NCI-H2081 (cell line): ENCODE data around the gene POLR1A.
A peak's percentile ranks its signal among the peaks of the same experiment; 100 is the strongest.

Source experiments
- DNase-seq, 2 experiments: peaks; one replicate each; lab custom pipeline; 2025; lab: John Stamatoyannopoulos, UW

POLR1A gene

DNA sequence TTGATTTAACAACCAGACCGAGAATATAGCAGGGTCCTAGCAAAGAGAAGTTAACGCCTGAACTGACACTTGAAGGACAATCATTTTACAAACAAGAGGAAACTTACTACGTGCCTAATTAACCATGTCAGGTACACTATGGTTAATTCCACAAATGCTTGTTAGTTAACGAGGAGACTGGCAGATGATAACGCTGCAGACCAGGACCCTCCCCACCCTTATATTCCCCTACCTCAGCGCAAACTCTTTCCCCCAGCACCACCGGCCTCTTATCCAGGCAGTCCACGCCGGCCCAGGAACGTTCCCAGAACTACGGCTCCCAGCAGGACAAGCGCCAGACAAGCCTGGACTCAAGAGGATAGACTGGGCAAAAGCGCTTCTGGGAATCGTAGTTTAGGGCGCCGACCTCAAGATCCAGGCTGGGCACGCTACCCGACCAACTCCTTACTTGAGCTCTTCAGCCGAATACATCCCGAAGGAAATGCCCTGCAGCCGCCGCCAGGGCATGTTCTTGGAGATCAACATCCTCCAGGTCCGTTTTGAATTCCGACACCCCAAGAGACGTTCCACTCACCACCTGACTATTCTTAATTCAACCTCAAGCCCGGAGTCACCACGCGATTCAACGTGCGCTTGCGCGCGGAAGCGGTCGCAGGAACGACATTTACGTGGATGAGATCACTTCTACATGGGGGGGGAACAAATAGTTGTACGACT lies at the start of gene POLR1A:
Gene POLR1A, minus strand, starts transcription at position 635 of the 717 bp plus-strand sequence. Its CDS starts 110 bp downstream, at position 525.
- DNase-seq: peak; percentile 83 to 91

DNA sequence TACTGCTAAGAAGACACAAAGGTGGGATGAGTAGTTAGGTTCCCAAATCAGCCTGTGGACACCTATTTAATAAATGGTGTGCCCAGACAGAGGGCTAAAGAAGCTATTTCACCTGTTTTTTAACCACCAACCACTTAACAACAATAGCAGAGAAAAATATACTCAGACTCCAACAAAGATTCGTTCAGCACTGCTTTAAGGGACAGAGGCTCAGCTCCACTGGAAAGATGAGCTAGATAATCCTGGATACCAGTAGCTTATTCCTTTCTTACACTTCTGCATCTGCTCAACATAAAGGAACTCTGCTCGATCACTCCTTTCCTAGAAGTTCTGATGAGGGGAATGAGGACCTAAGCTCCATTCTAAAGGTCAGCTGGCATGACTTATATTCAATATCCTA lies 44.8 kb upstream of the POLR1A start:
- DNase-seq: no peak

DNA sequence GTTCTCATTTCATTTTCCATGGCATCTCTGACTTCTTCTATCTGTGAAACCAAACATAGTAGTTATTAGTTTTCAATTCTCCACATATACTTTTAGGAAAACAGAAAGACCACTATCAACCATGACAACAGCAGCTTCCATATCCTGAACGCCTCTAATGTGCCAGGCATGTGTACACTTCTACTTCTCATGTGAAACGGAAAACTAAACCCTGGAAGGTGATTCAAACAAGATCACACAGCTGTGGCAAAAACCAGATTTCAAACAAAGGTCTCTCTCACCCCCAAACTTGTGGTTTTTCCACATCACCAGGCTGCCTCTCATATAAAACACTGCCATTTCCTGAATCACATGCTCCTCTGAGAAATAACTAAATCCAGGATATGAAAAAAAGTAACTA lies 42.1 kb upstream of the POLR1A start:
- no peak for DNase-seq

DNA sequence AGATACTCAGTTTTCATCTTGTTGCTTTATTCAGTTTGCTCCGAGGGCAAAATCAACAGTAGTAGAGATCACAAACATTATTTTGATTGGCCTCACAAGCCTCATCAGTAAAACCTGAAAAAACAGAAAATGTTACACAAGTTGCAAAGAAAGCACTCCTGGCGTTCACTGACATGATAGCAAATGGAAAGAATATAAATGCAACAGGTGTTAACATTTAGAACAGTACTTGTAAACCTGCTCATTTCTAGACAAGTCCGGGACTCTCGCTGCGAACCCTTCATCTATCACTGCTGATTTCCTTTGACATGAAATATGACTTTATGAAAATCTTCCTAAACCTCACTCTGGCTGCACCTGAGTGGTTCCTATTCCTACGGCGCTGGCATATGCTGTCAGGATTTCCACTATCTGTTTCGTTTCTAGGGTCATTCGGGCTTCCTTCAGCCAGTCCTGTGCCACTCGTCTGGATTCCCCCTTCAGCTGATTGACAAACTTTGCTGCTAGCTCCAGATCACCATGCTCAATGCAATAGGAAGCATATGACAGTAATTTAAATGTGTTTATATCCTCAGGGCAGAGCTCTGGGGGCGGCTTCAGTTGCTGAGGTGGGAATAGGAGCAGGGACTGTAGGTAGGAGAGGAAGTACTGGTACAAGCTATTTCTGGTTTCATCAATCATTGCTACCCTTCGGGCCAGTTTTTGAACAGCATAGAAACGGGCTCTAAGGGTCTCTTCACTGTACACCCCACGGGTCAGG lies 38.4 kb upstream of the POLR1A start:
- DNase-seq: no peak

DNA sequence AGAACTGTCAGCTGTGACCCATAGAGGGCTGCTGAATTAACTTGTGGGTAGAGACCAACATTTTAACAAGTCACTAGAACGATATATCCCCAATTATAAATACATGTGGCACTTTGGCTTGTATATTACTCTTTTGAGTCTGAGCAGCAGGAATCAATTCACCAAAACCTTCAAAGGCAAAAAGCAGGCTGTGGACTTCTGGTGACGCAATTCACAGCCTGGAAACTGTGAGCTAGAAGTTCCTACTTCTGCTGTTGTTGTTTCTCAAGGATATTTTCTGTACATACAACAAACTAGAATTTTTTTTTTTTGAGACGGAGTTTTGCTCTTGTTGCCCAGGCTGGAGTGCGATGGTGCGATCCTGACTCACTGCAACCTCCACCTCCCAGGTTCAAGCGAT lies 37.6 kb upstream of the POLR1A start:
- DNase-seq: no peak

DNA sequence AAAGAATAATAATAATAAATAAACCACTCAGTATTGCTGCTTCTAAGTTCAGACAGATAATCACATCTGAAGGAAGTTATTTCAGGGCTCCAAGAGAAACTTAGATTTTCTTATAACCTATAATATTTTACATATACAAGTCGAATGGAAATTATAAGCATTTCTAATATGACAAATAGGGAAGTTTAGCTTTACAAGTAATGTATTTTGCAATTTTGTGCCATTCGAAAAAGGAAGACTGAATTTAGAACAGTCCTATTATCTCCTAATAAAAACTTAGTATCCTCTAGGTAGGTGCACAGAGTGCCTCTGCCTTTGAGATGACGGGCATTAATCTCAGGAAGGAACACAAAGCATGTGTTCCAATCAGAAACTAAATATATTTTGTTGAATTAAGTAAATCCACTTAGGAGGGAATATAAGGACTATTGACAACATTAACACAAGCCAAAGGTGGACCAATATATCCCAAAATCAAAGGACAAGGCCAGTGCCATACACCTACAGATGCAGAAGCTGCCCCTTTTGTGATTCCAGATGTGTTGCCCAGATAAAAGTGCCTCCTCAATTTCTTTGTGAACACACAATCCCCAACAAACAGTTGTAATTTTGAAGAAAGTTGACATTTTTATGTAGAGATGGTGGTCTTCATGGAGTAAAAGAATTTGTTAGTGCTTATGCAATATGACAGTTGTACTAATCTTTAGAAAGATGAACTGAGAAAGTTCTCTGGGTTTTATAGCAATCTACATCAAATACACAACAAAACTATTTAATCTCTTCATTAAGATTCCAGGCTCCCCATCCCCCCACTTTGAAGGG lies 37.0 kb upstream of the POLR1A start:
- DNase-seq: no peak

- DNase-seq: no peak
Observed at GRCh38 chr2:86140969-86141392, 35.3 kb upstream of the POLR1A start.

- no peak for DNase-seq
Observed at GRCh38 chr2:86139981-86140380, 34.3 kb upstream of the POLR1A start.

DNA sequence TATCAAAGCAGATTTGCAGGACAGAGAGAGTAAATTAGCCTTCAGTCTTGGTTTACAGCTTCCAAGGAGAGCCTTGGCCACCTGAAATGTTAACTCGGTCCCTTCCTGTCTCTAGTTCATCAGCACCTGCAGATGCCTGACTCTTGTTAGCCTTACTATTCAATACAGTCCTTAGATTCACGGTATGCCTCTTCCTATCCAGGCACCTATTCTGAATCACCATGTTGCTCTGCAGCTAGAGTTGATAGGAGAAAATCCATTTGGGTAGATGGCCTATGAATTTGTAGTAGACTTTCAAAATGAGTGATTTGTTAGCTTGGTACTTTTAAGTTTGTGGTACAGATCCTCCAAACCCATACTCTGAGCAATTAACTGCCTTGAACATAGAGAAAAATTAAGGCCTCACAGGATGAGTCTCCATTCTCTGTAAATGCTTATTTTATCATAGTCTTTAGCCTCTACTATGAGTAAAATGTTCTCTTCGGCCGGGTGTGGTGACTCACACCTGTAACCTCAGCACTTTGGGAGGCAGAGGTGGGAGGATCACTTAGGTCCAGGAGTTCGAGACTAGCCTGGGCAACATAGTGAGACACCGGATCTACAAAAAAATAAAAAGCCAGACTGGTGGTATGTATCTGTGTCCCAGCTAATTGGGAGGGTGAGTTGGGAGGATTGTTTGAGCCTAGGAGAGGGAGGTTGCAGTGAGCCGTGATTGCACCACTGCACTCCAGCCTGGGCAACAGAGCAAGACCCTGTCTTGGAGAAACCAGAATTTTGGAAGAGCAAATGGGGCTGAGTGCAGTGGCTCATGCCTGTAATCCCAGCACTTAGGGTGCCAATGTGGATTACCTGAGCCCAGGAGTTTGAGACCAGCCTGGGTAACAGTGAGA lies 33.3 kb upstream of the POLR1A start:
- no peak for DNase-seq

GRCh38 chr2:86136141-86136540 lies 30.5 kb upstream of the POLR1A start:
- DNase-seq: no peak

GRCh38 chr2:86135653-86136052 lies 30.0 kb upstream of the POLR1A start:
- DNase-seq: no peak

DNA sequence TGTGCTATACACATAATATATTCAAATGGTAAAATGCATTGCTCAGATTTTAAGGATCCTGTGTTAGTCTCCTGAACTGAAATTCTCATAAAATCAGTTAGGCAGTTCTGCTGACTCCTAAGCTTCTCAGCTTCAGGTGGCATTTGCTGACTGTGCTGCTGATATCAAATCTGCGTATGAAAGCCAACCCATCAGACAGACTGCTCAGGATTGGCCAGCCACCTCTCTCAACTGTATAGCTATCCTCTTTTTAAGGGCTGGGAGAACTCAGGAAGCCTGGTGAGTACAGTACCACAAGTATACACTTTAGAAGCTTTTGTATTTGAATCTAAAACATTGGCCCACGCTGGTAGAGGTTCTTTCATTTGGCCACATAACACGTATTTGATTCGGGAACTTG lies 29.0 kb upstream of the POLR1A start:
- DNase-seq: no peak

- DNase-seq: no peak
Observed at GRCh38 chr2:86124683-86125082, 19.0 kb upstream of the POLR1A start.

GRCh38 chr2:86123328-86123925 lies 17.7 kb upstream of the POLR1A start:
- DNase-seq: no peak

DNA sequence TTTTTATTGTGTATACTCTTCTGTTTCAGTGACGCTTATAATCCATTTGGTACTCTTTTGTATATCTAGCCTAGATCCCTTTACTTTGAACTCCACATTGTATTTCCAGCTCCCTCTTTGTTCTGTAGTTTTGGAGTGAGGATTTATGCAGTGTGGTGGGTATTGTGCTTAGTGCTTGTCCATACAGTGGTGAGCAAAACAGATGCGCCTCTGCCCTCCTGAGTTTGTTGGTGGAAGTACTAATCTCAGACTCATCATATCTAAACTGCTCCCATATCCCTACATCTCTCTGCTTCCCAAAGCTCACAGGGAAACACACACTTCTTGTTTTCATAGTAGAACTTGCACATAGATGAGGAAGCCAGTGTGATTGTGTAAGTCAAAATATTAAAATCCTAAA lies 12.4 kb upstream of the POLR1A start:
- no peak for DNase-seq

DNA sequence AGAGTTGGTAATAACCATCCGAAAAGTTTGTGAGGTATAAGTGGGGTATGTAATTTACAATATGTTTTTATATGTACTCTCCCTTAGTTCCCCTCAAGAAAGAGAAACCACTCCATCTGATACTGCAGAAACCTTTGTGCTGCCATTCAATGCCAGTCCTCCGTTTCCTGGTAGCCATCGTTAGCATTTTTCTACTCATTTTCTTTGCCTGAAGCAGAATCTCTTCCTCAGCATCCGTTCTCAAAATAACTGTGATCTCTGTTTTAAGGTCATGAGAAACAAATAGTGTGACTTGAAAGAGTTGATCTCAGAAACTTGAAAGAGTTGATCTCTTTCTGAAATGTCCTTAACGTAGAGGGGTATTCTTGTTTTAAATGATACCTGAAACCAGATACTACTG lies 1.3 kb upstream of the POLR1A start:
- DNase-seq: no peak

DNA sequence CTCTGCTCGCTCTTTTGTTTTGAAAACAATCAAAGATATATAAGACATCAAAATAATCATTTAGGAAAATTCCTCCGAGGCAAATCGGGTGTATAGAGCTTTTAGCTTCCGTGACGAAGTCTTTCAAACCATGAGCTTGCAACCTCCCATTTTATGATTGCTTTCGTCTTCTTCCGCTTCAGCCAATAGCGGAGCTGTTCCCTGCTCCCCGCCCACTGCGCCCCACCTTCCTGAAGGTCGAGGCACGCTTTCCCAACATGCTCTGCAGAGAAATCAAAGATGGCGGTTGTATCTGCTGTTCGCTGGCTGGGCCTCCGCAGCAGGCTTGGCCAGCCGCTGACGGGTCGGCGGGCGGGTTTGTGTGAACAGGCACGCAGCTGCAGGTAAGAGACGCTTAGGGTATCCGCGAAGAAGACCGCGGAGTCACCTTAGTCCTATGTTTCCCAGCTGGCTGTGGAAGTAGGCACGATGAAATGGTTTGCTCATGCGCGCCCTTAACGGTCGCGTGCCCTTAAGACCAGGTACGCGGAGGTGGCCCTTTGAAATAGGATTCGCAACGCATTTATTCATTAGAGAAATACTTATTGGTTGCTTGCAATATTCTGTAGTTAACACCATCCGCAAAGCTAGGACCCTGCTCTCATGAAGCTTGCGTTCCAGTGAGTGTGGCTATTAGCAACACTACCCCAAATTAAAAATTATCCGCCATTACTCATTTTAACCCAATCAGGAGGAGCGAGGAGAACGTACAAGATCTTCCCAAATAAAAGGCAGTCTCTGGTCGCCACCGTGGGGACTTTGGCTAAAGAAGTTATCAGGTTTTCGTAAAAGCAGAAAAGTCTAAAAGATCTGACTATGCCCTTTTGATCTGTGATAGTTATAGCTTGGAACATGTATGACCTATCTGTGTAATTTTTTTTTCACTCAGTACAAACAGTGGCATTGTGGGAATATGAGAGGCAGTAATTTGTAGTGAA lies 571 bp upstream of the POLR1A start, which contains the start of gene PTCD3:
Gene PTCD3, plus strand, starts transcription at position 267 of the 977 bp plus-strand sequence. Its CDS starts 13 bp downstream, at position 280.
- DNase-seq: peak; percentile 92 to 95

DNA sequence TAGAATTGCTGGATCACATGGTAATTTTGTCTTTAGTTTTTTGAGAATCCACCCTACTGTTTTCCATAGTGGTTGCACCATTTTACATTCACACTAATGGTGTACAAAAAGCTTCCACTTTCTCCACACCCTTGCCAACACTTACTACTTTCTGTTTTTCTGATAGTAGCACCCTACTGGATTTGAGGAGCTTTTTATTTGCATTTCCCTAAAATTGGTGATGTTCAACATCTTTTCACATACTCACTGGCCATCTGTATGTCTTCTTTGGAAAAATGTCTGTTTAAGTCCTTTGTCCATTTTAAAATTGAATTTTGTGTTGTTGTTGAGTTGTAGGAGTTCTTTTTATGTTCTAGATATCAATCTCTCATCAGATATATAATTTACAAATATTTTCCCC lies 3.5 kb downstream of the POLR1A start:
- DNase-seq: no peak

DNA sequence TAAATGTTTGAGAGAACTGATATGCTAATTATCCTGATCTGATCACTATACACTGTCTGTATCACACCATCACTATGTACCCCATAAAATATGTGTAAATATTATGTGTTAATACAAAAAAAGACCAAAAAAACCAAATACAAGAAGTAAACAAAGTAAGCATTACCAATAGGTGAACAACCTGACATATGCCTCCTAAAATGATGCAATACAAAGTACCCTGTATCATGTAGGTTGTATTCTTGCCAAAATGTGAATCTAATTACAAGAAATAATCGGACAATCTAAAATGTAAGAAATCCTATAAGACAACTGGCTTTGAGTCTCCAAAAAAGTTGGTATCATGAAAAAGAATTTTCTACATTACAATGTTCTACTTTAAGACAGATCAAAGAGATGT lies 7.8 kb downstream of the POLR1A start:
- no peak for DNase-seq
